Gastrocnemius medialis (tissue), 4 donors: ENCODE data around the gene KCNH4. TPM values are rescaled to one million over a fixed set of nuclear protein-coding genes. Genes with fewer than 3 reads are reported as not detected.

Source experiments
- ATAC-seq, 2 donors: fragments of 150-250 bp; one replicate each; pipeline ENCODE4 v1.9.1; 2016
- DNase-seq, 2 donors: peaks; one replicate each; pipeline ENCODE4 v3.0.0-alpha.2; 2019
- H3K27ac ChIP-seq, 4 donors: fragments of 200-600 bp; sonication (generic); 1 replicate in 1 of 4; 2 replicates in 3 of 4; pipeline ENCODE4 v1.5.1; 2016 to 2018; ENCODE audit warnings: mild to moderate bottlenecking in 2 of 4, moderate library complexity in 1 of 4
- H3K27me3 ChIP-seq, 3 donors: fragments of 200-600 bp; sonication (generic) in 2 of 3; 1 replicate in 1 of 3; 2 replicates in 2 of 3; pipeline versions ENCODE4 v1.5.1 to v1.6.0; 2016 to 2019; ENCODE audit warnings: mild to moderate bottlenecking in 1 of 3, moderate library complexity in 1 of 3
- H3K36me3 ChIP-seq, 2 donors: fragments of 200-600 bp; sonication (generic) in 1 of 2; one replicate each; pipeline ENCODE4 v1.5.1; 2017 to 2018
- H3K4me1 ChIP-seq, 2 donors: fragments of 200-600 bp; sonication (generic) in 1 of 2; one replicate each; pipeline ENCODE4 v1.5.1; 2016 to 2017; ENCODE audit warnings: mild to moderate bottlenecking in 2 of 2
- H3K4me3 ChIP-seq, 4 donors: fragments of 200-600 bp; sonication (generic) in 3 of 4; 1 replicate in 1 of 4; 2 replicates in 3 of 4; pipeline ENCODE4 v1.5.1; 2016 to 2019; ENCODE audit warnings: mild to moderate bottlenecking in 2 of 4
- H3K9me3 ChIP-seq, 3 donors: fragments of 200-600 bp; sonication (generic) in 2 of 3; 1 replicate in 1 of 3; 2 replicates in 2 of 3; pipeline ENCODE4 v1.5.1; 2016 to 2019
- POLR2A ChIP-seq, 2 donors: fragments of 450-650 bp; IDR thresholded peaks; one replicate each; pipeline ENCODE4 v1.6.1; 2017; ENCODE audit warnings: antibody characterized with exemption in 2 of 2, mild to moderate bottlenecking in 2 of 2, moderate library complexity in 2 of 2
- in situ Hi-C, 4 donors: fragments of 200-750 bp; cut with MboI; loops; one replicate each; pipeline versions ENCODE4 v1.15.0 to v1.8.0; 2017; ENCODE audit warnings: low sequenced_read_pairs in 4 of 4
- intact Hi-C: fragments of 100-400 bp; cut with DNase I; formaldehyde crosslinking; loops from one replicate; pipeline ENCODE4 v1.15.1; 2023; ENCODE audit warnings: low total_unique reads
- total RNA-seq, 4 donors: library from RNA; depleted of rRNA; stranded (reverse); fragments of >200 nt; gene quantifications; one replicate each; pipeline versions ENCODE4 v1.1.0 to v1.2.3, GENCODE V29; 2016
- TF ChIP-seq, protein P1 (sequence below), 5 experiments: fragments of 450-650 bp in 3 of 5; fragments of 200-600 bp in 2 of 5; sonication (generic) in 2 of 5; IDR thresholded peaks in 4 of 5; conservative IDR thresholded peaks in 1 of 5; 1 replicate in 4 of 5; 2 replicates in 1 of 5; pipeline ENCODE4 v1.5.1; 2016 to 2019; ENCODE audit warnings: antibody characterized with exemption in 5 of 5, mild to moderate bottlenecking in 3 of 5, moderate library complexity in 3 of 5

The KCNH4 gene
- total RNA-seq, 4 donors from 2014 or later = not detected

DNA sequence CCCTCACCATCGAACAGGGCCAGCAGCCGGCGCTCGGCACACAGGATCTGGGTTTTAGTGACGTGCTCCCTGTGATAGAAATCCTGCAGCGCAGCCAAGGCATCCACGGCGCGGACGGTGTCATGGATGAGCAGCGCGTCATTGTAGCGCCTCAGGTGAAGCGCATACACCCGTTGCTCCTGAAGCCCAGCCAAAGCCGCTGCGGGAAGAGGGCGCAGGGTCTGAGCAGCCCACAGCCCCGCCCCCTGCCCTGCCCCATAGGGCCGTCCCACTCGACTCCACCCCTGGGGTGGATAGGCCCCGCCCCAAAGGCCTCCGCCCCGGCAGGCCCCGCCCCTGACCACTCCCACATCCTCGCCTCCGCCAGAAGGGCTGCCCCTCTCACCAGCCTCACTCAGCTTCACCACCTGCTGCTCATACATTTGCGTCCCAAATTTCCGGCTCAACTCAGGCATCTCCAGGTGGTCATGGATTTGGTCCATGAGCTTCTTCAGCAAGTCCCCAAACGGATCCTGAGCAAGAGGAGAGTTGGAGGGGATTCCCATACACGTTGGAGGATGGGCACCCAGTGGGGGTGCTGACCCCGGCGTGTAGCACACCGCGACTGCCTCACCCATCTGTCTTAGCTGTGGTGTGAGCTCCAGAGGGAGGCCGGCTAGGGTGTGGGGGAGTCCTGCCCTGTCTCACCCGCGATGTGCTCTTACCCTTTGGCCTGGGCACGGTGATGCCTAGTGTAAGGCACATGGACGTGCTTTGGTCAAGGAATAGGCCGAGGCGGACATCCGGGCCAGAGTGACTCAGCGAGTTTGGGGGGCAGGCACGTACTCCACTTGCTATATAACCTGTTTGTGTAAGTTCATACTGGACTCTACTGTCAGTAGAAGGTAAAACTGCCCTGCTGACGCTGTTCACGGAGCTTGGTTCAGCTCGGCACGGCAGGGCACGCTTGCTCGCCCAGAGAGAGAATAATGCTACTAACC lies 73.1 kb downstream of the KCNH4 start:
- Histone ChIP-seq H3K27me3 (no peaks in the 10 kb centered on the region), H3K36me3 (no peaks in the 10 kb centered on the region), H3K27ac (no peak overlapping the region), H3K9me3 (no peaks in the 10 kb centered on the region), H3K4me1 (peaks cover 13 to 16% of the 10 kb centered on the region in 2 donors), H3K4me3 (peak overlapping the region in 3 of 4 donors; percentile 15 to 43 (median 25))
- intact Hi-C loops = no loop called here
- TF ChIP-seq, protein P1, sequence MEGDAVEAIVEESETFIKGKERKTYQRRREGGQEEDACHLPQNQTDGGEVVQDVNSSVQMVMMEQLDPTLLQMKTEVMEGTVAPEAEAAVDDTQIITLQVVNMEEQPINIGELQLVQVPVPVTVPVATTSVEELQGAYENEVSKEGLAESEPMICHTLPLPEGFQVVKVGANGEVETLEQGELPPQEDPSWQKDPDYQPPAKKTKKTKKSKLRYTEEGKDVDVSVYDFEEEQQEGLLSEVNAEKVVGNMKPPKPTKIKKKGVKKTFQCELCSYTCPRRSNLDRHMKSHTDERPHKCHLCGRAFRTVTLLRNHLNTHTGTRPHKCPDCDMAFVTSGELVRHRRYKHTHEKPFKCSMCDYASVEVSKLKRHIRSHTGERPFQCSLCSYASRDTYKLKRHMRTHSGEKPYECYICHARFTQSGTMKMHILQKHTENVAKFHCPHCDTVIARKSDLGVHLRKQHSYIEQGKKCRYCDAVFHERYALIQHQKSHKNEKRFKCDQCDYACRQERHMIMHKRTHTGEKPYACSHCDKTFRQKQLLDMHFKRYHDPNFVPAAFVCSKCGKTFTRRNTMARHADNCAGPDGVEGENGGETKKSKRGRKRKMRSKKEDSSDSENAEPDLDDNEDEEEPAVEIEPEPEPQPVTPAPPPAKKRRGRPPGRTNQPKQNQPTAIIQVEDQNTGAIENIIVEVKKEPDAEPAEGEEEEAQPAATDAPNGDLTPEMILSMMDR (IDR thresholded peaks at IDR 0.05 in 4 of 5, conservative IDR thresholded peaks at IDR 0.05 in 1 of 5) = no peak
- TF ChIP-seq POLR2A (IDR thresholded peaks at IDR 0.05) = no peak
- ATAC-seq (peak; percentile 31 to 40), DNase-seq (peak; percentile 52 to 58)
- in situ Hi-C loops = loop anchor here in 1 of 4 donors (10.0 kb wide), 1 partner anchor 83 kb away; the partner anchor contains the start of gene NKIRAS2

DNA sequence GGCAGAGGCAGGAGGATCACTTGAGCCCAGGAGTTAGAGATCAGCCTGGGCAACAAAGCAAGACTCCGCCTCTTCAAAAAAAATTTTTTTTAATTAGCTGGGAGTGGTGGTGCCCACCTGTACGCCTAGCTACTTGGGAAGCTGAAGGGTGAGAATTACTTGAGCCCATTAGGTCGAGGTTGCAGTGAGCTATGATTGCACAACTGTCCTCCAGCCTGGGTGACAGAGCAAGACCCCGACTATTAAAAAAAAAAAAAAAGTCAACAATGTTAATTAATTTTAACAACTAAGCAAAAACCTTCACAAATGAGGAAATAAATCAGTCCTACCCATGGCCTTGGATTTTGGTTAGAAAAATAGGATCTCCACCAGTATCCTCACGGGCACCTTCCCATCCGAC lies 73.8 kb downstream of the KCNH4 start:
- Histone ChIP-seq H3K36me3 (no peaks in the 10 kb centered on the region), H3K27me3 (no peaks in the 10 kb centered on the region), H3K9me3 (no peaks in the 10 kb centered on the region), H3K27ac (no peak overlapping the region), H3K4me3 (peak overlapping the region in 3 of 4 donors; percentile 15 to 43 (median 25)), H3K4me1 (peaks cover 16 to 17% of the 10 kb centered on the region in 2 donors)
- no peak for DNase-seq
- in situ Hi-C loops (loop anchor here in 1 of 4 donors (10.0 kb wide), 1 partner anchor 82 kb away; the partner anchor contains the start of gene NKIRAS2), intact Hi-C loops (no loop called here)
- no peak for TF ChIP-seq POLR2A (IDR thresholded peaks at IDR 0.05)
- TF ChIP-seq, protein P1 (IDR thresholded peaks at IDR 0.05 in 4 of 5, conservative IDR thresholded peaks at IDR 0.05 in 1 of 5) = no peak
- no peak for ATAC-seq

Other genes with a start within 250 kb of the KCNH4 start
- gene CNP, start 214.3 kb downstream of the KCNH4 start, total RNA-seq = 10 to 100 TPM; 15.1 to 26.2 (median 20.4) TPM
- 10 to 100 TPM; 64.4 to 78.9 (median 66.4) TPM for gene DNAJC7, start 163.7 kb downstream of the KCNH4 start, total RNA-seq
- 10 to 100 TPM; 48.8 to 77.0 (median 63.4) TPM for gene NKIRAS2, start 161.1 kb downstream of the KCNH4 start, total RNA-seq
- under 1 TPM; 0.13 to 0.86 (median 0.38) TPM for gene C17orf113, start 130.5 kb downstream of the KCNH4 start, total RNA-seq
- under 1 TPM in 2 of 4 donors, not detected in 2; 0.26 to 0.78 TPM for gene ZNF385C, start 82.7 kb downstream of the KCNH4 start, total RNA-seq
- 1 to 10 TPM; 1.1 to 4.4 (median 3.1) TPM for gene DHX58, start 68.4 kb downstream of the KCNH4 start, total RNA-seq
- gene KAT2A, start 59.8 kb downstream of the KCNH4 start, total RNA-seq = 10 to 100 TPM in 1 of 4 donors, 1 to 10 TPM in 3; 1.8 to 15.0 (median 6.3) TPM
- gene HSPB9, start 58.3 kb downstream of the KCNH4 start, total RNA-seq = not detected
- gene RAB5C, start 26.2 kb downstream of the KCNH4 start, total RNA-seq = 10 to 100 TPM; 33.0 to 42.5 (median 37.6) TPM
- gene HCRT, start 4.3 kb upstream of the KCNH4 start, total RNA-seq = not detected
- 10 to 100 TPM; 13.8 to 20.0 (median 18.2) TPM for gene GHDC, start 13.4 kb upstream of the KCNH4 start, total RNA-seq
- 100 to 1,000 TPM in 1 of 4 donors, 10 to 100 TPM in 3; 77.3 to 150 (median 80.7) TPM for gene STAT5B, start 95.2 kb upstream of the KCNH4 start, total RNA-seq
- gene STAT5A, start 107.4 kb upstream of the KCNH4 start, total RNA-seq = 10 to 100 TPM; 36.0 to 87.0 (median 60.7) TPM
- gene STAT3, start 207.3 kb upstream of the KCNH4 start, total RNA-seq = 100 to 1,000 TPM in 3 of 4 donors, 10 to 100 TPM in 1; 88.4 to 203 (median 130) TPM
- 100 to 1,000 TPM in 3 of 4 donors, 10 to 100 TPM in 1; 64.9 to 137 (median 125) TPM for gene CAVIN1, start 242.1 kb upstream of the KCNH4 start, total RNA-seq